ENCODE data around the gene ABHD2.

- TF ChIP-seq PREB (CRISPR knock-in tag; IDR thresholded peaks at IDR 0.05; ENCODE audit: borderline replicate concordance) (no peak), CTCF (IDR thresholded peaks at IDR 0.05) (no peak), ESRRA (CRISPR knock-in tag; IDR thresholded peaks at IDR 0.05; ENCODE audit: borderline replicate concordance) (no peak), NFE2L1 (CRISPR knock-in tag; IDR thresholded peaks at IDR 0.05) (no peak), GRHL2 (CRISPR knock-in tag; IDR thresholded peaks at IDR 0.05; ENCODE audit: insufficient replicate concordance, severe bottlenecking) (no peak), FOXP4 (CRISPR knock-in tag; IDR thresholded peaks at IDR 0.05) (no peak), ETV6 (CRISPR knock-in tag; IDR thresholded peaks at IDR 0.05) (no peak), HMGXB4 (CRISPR knock-in tag; IDR thresholded peaks at IDR 0.05) (no peak), SMAD4 (CRISPR knock-in tag; IDR thresholded peaks at IDR 0.05) (no peak), ZNF232 (CRISPR knock-in tag; IDR thresholded peaks at IDR 0.05) (no peak), RELA (CRISPR knock-in tag; IDR thresholded peaks at IDR 0.05; ENCODE audit: borderline replicate concordance) (no peak), ZNF219 (CRISPR knock-in tag; IDR thresholded peaks at IDR 0.05; ENCODE audit: borderline replicate concordance) (no peak)
- TF ChIP-seq, protein P1, sequence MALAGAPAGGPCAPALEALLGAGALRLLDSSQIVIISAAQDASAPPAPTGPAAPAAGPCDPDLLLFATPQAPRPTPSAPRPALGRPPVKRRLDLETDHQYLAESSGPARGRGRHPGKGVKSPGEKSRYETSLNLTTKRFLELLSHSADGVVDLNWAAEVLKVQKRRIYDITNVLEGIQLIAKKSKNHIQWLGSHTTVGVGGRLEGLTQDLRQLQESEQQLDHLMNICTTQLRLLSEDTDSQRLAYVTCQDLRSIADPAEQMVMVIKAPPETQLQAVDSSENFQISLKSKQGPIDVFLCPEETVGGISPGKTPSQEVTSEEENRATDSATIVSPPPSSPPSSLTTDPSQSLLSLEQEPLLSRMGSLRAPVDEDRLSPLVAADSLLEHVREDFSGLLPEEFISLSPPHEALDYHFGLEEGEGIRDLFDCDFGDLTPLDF (CRISPR knock-in tag; IDR thresholded peaks at IDR 0.05): no peak
Observed at GRCh38 chr15:89098281-89098680, 10.0 kb downstream of the ABHD2 start.
